Thymus (tissue), 11 donors: Measurements from ENCODE around the gene POLDIP2. TPM values are rescaled to one million over a fixed set of nuclear protein-coding genes. Genes with fewer than 3 reads are reported as not detected.

ENCODE experiments used
- DNase-seq, 9 donors: peaks; one replicate each; pipeline ENCODE4 v3.0.0-alpha.2; 2013; ENCODE audit warnings: low spot score in 9 of 9, low read depth in 6 of 9, missing footprints in 1 of 9
- H3K27ac ChIP-seq, 2 donors: one replicate each; pipeline ENCODE4 v1.5.1; 2013; ENCODE audit warnings: control low read depth in 1 of 2, low read depth in 1 of 2, low read length in 1 of 2, mild to moderate bottlenecking in 1 of 2, moderate library complexity in 1 of 2
- H3K27me3 ChIP-seq, 2 donors: one replicate each; pipeline ENCODE4 v1.5.1; 2013; ENCODE audit warnings: low read length in 1 of 2; ENCODE audit not compliant: control insufficient read depth in 2 of 2, insufficient read depth in 1 of 2
- H3K36me3 ChIP-seq, 2 donors: one replicate each; pipeline ENCODE4 v1.5.1; 2013; ENCODE audit warnings: low read length in 1 of 2, mild to moderate bottlenecking in 1 of 2, moderate library complexity in 1 of 2; ENCODE audit not compliant: control insufficient read depth in 2 of 2, insufficient read depth in 2 of 2
- H3K4me1 ChIP-seq, 2 donors: one replicate each; pipeline ENCODE4 v1.5.1; 2013; ENCODE audit warnings: low read length in 2 of 2; ENCODE audit not compliant: control insufficient read depth in 2 of 2, insufficient read depth in 2 of 2
- H3K4me3 ChIP-seq, 2 donors: one replicate each; pipeline ENCODE4 v1.5.1; 2013; ENCODE audit warnings: low read length in 2 of 2, control low read depth in 1 of 2, mild to moderate bottlenecking in 1 of 2
- H3K9me3 ChIP-seq, 2 donors: one replicate each; pipeline ENCODE4 v1.5.1; 2013; ENCODE audit warnings: low read length in 1 of 2, mild to moderate bottlenecking in 1 of 2; ENCODE audit not compliant: control insufficient read depth in 2 of 2, insufficient read depth in 1 of 2
- WGBS: extraction: QIAGEN DNeasy Blood & Tissue Kit; methylation state at CpG from one replicate; pipeline ENCODE4 v1.1.7; 2013; 5-methylcytosine and 5-hydroxymethylcytosine counted together
- polyA plus RNA-seq: library from polyadenylated mRNA; stranded (reverse); fragments of 200-250 nt; gene quantifications from one replicate; pipeline ENCODE4 v1.2.3, GENCODE V29; 2013
- total RNA-seq: library from RNA; stranded (reverse); fragments of 120-200 nt; gene quantifications from one replicate; pipeline ENCODE4 v1.2.4, GENCODE V29; 2013
- donor health status: healthy.

Gene POLDIP2
- total and polyA plus RNA-seq, 2 donors = 37.6 to 52.5 TPM

DNA sequence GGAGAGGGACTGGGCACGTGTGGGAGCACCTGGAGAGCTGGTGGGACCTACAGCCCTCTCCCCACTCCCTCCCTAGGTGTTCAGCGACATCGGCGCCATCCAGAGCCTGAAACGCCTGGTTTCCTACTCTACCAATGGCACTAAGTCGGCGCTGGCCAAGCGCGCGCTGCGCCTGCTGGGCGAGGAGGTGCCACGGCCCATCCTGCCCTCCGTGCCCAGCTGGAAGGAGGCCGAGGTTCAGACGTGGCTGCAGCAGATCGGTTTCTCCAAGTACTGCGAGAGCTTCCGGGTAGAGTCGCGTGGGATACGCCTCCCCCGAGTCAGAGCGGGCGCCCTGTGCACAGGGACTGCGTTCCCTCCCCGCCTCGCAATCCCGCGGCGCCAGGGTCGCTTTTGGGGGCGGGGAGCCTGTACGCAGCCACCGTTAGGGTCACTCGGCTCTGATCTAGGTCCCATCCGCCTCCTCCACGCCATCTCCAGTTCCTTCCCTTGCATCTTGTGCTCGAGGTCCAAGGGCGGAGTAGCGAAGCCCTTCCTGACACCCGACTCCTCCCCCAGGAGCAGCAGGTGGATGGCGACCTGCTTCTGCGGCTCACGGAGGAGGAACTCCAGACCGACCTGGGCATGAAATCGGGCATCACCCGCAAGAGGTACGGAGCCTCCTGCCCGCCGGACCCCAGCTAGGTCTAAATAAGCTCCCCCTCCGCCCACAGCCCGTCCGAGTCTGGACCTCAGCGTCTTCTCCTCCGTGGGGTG lies 27.1 kb upstream of the POLDIP2 start:
- Histone ChIP-seq H3K4me1 (peaks cover 3 to 12% of the 10 kb centered on the region in 2 donors), H3K9me3 (no peaks in the 10 kb centered on the region), H3K27me3 (peaks cover 19 to 77% of the 10 kb centered on the region in 2 donors), H3K4me3 (peak overlapping the region; percentile 40 to 56), H3K36me3 (peaks cover 0 to 4% of the 10 kb centered on the region in 2 donors), H3K27ac (no peak overlapping the region)
- 2% methylated on average over 56 of the region's 56 CpGs for WGBS
- DNase-seq = peak in 2 of 9 donors; percentile 21 to 37

GRCh38 chr17:28381141-28381825 lies 24.0 kb upstream of the POLDIP2 start:
- Histone ChIP-seq H3K4me3 (no peak overlapping the region), H3K9me3 (no peaks in the 10 kb centered on the region), H3K36me3 (no peaks in the 10 kb centered on the region), H3K4me1 (peaks cover 3 to 12% of the 10 kb centered on the region in 2 donors), H3K27ac (no peak overlapping the region), H3K27me3 (peaks cover 19 to 66% of the 10 kb centered on the region in 2 donors)
- DNase-seq = no peak
- 27% methylated on average over 72 of the region's 72 CpGs for WGBS

GRCh38 chr17:28379814-28380801 lies 22.8 kb upstream of the POLDIP2 start:
- no peak overlapping the region for H3K27ac ChIP-seq
- peaks cover 14 to 56% of the 10 kb centered on the region in 2 donors for H3K27me3 ChIP-seq
- peaks cover 3 to 10% of the 10 kb centered on the region in 2 donors for H3K4me1 ChIP-seq
- no peak overlapping the region for H3K4me3 ChIP-seq
- no peaks in the 10 kb centered on the region for H3K9me3 ChIP-seq
- no peak for DNase-seq
- H3K36me3 ChIP-seq = no peaks in the 10 kb centered on the region
- WGBS = 77% methylated on average over 10 of the region's 10 CpGs

- peaks cover 8 to 50% of the 10 kb centered on the region in 2 donors for H3K27me3 ChIP-seq
- H3K27ac ChIP-seq = no peak overlapping the region
- H3K9me3 ChIP-seq = peaks cover 0 to 1% of the 10 kb centered on the region in 2 donors
- WGBS = 94% methylated on average over 6 of the region's 6 CpGs
- H3K4me1 ChIP-seq = peaks cover 10 to 14% of the 10 kb centered on the region in 2 donors
- no peaks in the 10 kb centered on the region for H3K36me3 ChIP-seq
- no peak overlapping the region for H3K4me3 ChIP-seq
- no peak for DNase-seq
Measured at GRCh38 chr17:28372945-28373274, 15.6 kb upstream of the POLDIP2 start.

DNA sequence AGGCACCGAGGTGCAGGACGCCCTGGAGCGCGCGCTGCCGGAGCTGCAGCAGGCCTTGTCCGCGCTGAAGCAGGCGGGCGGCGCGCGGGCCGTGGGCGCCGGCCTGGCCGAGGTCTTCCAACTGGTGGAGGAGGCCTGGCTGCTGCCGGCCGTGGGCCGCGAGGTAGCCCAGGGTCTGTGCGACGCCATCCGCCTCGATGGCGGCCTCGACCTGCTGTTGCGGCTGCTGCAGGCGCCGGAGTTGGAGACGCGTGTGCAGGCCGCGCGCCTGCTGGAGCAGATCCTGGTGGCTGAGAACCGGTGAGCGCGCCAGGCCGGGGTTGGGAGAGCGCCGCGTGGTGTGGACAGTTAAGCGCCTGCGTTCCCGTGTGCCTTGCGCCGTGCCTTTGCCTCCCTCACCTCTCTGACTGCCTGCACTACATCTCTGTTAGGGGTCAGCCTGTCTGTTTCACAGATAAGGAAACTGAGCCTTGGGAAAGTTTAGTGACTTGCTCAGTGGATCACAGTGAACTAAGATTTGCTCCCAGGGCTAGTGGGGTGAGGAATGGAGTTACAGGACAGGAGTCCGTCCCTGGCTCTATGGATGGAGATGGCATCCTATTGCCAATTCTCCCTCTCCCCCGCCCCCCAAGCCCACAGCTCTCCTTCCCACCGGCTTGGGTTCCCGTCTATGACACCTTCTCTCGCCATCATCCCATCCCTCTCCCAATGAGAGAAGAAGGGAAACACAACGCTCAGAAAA lies 15.0 kb upstream of the POLDIP2 start:
- 10% methylated on average over 53 of the region's 53 CpGs for WGBS
- Histone ChIP-seq H3K36me3 (no peaks in the 10 kb centered on the region), H3K27ac (peak overlapping the region in 1 of 2 donors; percentile 36)

GRCh38 chr17:28371245-28372202 lies 14.2 kb upstream of the POLDIP2 start, which contains the start of gene SARM1:
TSS of gene SARM1 (plus strand) at chr17:28371694. CDS start at chr17:28372033, 339 bp downstream.
- H3K27ac ChIP-seq = peak within 1 kb of the TSS in 1 of 2 donors; percentile 36
- H3K36me3 ChIP-seq = no peaks in the 10 kb centered on the region
- peaks cover 10 to 14% of the 10 kb centered on the region in 2 donors for H3K4me1 ChIP-seq
- H3K4me3 ChIP-seq = peak within 1 kb of the TSS; percentile 44 to 68
- under 1% methylated on average over 80 of the region's 80 CpGs for WGBS
- H3K27me3 ChIP-seq = peaks cover 8 to 50% of the 10 kb centered on the region in 2 donors
- H3K9me3 ChIP-seq = peaks cover 0 to 1% of the 10 kb centered on the region in 2 donors
- DNase-seq = peak in 7 of 9 donors; percentile 9 to 59 (median 43)

More for the DNA sequence above, 15.0 kb upstream of the POLDIP2 start:
- H3K4me3 ChIP-seq = peak overlapping the region in 1 of 2 donors; percentile 68
- no peak for DNase-seq
- H3K27me3 ChIP-seq = peaks cover 8 to 50% of the 10 kb centered on the region in 2 donors
- peaks cover 0 to 1% of the 10 kb centered on the region in 2 donors for H3K9me3 ChIP-seq
- peaks cover 10 to 14% of the 10 kb centered on the region in 2 donors for H3K4me1 ChIP-seq

GRCh38 chr17:28370744-28371103 lies 13.4 kb upstream of the POLDIP2 start:
- Histone ChIP-seq H3K27me3 (peaks cover 8 to 50% of the 10 kb centered on the region in 2 donors), H3K36me3 (no peaks in the 10 kb centered on the region), H3K4me3 (no peak overlapping the region), H3K9me3 (peaks cover 0 to 1% of the 10 kb centered on the region in 2 donors), H3K27ac (no peak overlapping the region), H3K4me1 (peaks cover 10 to 14% of the 10 kb centered on the region in 2 donors)
- 93% methylated on average over 1 of the region's 1 CpG for WGBS
- DNase-seq = no peak
